SU-DHL-6 (cell line): ENCODE measurements around the gene CYP26A1.

Experiments
- H2AFZ ChIP-seq: fragments of 200-600 bp; sonication (generic); 2 replicates; pipeline ENCODE4 v1.6.1; 2014; ENCODE audit warnings: low read depth, mild to moderate bottlenecking, moderate library complexity, mixed read lengths, antibody characterized with exemption, low read length; ENCODE audit not compliant: severe bottlenecking
- H3F3A ChIP-seq: fragments of 200-600 bp; shearing (Covaris generic); 2 replicates; pipeline ENCODE4 v1.6.0; 2016; ENCODE audit warnings: antibody characterized with exemption, mild to moderate bottlenecking; ENCODE audit not compliant: insufficient read depth
- H3K27ac ChIP-seq: fragments of 200-600 bp; sonication (generic); 2 replicates; pipeline ENCODE4 v1.5.1; 2016; ENCODE audit warnings: low read depth, mild to moderate bottlenecking, low read length, moderate library complexity, mixed read lengths
- H3K27me3 ChIP-seq: fragments of 200-600 bp; sonication (generic), shearing (Covaris generic); 2 replicates; pipeline ENCODE4 v1.6.0; 2014; ENCODE audit warnings: mild to moderate bottlenecking, low read length
- H3K36me3 ChIP-seq: fragments of 200-600 bp; sonication (generic); 2 replicates; pipeline ENCODE4 v1.6.1; 2014; ENCODE audit warnings: mild to moderate bottlenecking, low read length, mixed read lengths
- H3K4me2 ChIP-seq: fragments of 300-600, 200-600 bp; shearing (Covaris generic), sonication (generic); 2 replicates; pipeline ENCODE4 v1.6.0; 2014; ENCODE audit warnings: low read length, low read depth, mild to moderate bottlenecking; ENCODE audit not compliant: poor library complexity, severe bottlenecking
- H3K4me3 ChIP-seq: fragments of 200-600 bp; sonication (generic); 2 replicates; pipeline ENCODE4 v1.5.1; 2014; ENCODE audit warnings: antibody characterized with exemption, low read length, mild to moderate bottlenecking, mixed read lengths; ENCODE audit not compliant: insufficient read depth, poor library complexity, severe bottlenecking
- H3K79me2 ChIP-seq: fragments of 200-600 bp; sonication (generic); 2 replicates; pipeline ENCODE4 v1.6.1; 2014; ENCODE audit warnings: mild to moderate bottlenecking, low read length, moderate library complexity; ENCODE audit not compliant: insufficient read depth
- H3K9ac ChIP-seq: fragments of 200-600 bp; sonication (generic); 2 replicates; pipeline ENCODE4 v1.7.0; 2014; ENCODE audit warnings: mild to moderate bottlenecking, low read length
- H3K9me2 ChIP-seq: fragments of 200-600 bp; sonication (generic); replicated peaks from 2 replicates; pipeline ENCODE4 v1.6.1; 2014; ENCODE audit warnings: low read length; ENCODE audit not compliant: insufficient read depth
- H3K9me3 ChIP-seq: fragments of 200-600 bp; sonication (generic); 2 replicates; pipeline ENCODE4 v1.6.1; 2014; ENCODE audit warnings: low read length, mixed read lengths; ENCODE audit not compliant: insufficient read depth
- H4K20me1 ChIP-seq: fragments of 200-600 bp; sonication (generic); 2 replicates; pipeline ENCODE4 v1.6.1; 2014; ENCODE audit warnings: low read depth, mild to moderate bottlenecking, antibody characterized with exemption, low read length, moderate library complexity, mixed read lengths
- CTCF ChIP-seq: fragments of 200-600 bp; sonication (generic); IDR thresholded peaks from one replicate; pipeline ENCODE4 v1.5.1; 2017; ENCODE audit warnings: antibody characterized with exemption, mild to moderate bottlenecking, low read length, moderate library complexity; ENCODE audit not compliant: insufficient read depth, poor library complexity, severe bottlenecking
- EZH2phosphoT487 ChIP-seq: fragments of 200-600 bp; sonication (generic), shearing (Covaris generic); conservative IDR thresholded peaks from 2 replicates; pipeline ENCODE4 v1.6.1; 2018; ENCODE audit warnings: mild to moderate bottlenecking, antibody characterized with exemption, low read length, moderate library complexity, mixed read lengths

Gene CYP26A1

GRCh38 chr10:93028883-93029282 is 44.8 kb upstream of the CYP26A1 start:
- Histone ChIP-seq H3K27me3 (no peaks in the 10 kb centered on the region), H3F3A (no peaks in the 10 kb centered on the region), H4K20me1 (no peaks in the 10 kb centered on the region), H3K4me3 (no peak overlapping the region), H2AFZ (no peak overlapping the region), H3K9me2 (no peaks in the 10 kb centered on the region), H3K27ac (no peak overlapping the region), H3K4me2 (no peak overlapping the region), H3K9me3 (no peaks in the 10 kb centered on the region), H3K9ac (no peak overlapping the region), H3K79me2 (no peaks in the 10 kb centered on the region), H3K36me3 (no peaks in the 10 kb centered on the region)
- TF ChIP-seq EZH2phosphoT487 (no peak), CTCF (no peak)

GRCh38 chr10:93030409-93030808 is 43.3 kb upstream of the CYP26A1 start:
- Histone ChIP-seq H3K9ac (no peak overlapping the region), H3K9me3 (no peaks in the 10 kb centered on the region), H2AFZ (no peak overlapping the region)

DNA sequence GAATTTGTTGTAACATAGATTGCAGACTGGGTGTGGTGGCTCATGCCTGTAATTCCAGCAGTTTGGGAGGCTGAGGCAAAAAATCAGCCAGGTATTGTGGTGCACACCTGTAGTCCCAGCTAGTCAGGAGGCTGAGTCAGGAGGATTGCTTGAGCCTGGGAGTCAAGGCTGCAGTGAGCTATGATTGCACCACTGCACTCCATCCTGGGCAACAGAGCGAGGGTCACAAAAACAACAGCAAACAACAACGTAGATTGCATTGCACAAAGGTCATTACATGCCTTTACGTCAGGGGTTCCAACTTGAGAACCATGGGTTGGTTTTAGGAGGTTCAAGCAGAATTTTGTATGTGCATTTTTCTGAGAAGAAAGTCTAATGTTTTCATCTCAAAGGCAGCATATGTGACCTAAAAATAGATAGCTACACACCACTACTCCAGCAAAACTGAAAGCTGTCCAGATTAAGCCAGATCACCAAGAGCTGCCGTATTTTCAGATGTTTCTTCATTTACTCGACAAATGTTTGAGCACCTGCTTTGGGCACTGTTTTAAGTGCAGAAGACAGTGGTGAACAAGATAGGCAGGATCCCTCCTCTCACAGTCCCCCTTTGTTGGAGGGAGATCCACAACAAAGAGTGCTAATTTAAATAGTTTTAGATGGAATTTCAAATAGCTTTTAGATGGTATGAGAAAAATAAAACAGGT is 41.4 kb upstream of the CYP26A1 start:
- H3K4me3 ChIP-seq, result no peak overlapping the region
- no peaks in the 10 kb centered on the region for H3F3A ChIP-seq
- H3K9me3 ChIP-seq, result no peaks in the 10 kb centered on the region
- H3K36me3 ChIP-seq, result no peaks in the 10 kb centered on the region
- H3K9ac ChIP-seq, result no peak overlapping the region
- H3K4me2 ChIP-seq, result no peak overlapping the region
- TF ChIP-seq EZH2phosphoT487 (no peak), CTCF (no peak)
- H3K9me2 ChIP-seq, result no peaks in the 10 kb centered on the region
- no peaks in the 10 kb centered on the region for H4K20me1 ChIP-seq
- H3K79me2 ChIP-seq, result no peaks in the 10 kb centered on the region
- H3K27ac ChIP-seq, result no peak overlapping the region
- H3K27me3 ChIP-seq, result no peaks in the 10 kb centered on the region
- no peak overlapping the region for H2AFZ ChIP-seq

More at GRCh38 chr10:93030409-93030808, 43.3 kb upstream of the CYP26A1 start:
- Histone ChIP-seq H3K27ac (no peak overlapping the region), H3K27me3 (no peaks in the 10 kb centered on the region), H3K4me2 (no peak overlapping the region), H3K36me3 (no peaks in the 10 kb centered on the region), H3K4me3 (no peak overlapping the region), H3K79me2 (no peaks in the 10 kb centered on the region), H3K9me2 (no peaks in the 10 kb centered on the region), H4K20me1 (no peaks in the 10 kb centered on the region), H3F3A (no peaks in the 10 kb centered on the region)
- TF ChIP-seq EZH2phosphoT487, result no peak
- TF ChIP-seq CTCF, result no peak
